Suprapubic skin (tissue), 4 donors: Measurements from ENCODE around the gene NR2F1-AS1.

Source experiments
- CTCF ChIP-seq, 2 donors: fragments of 200-600 bp in 1 of 2; fragments of 450-650 bp in 1 of 2; sonication (generic) in 1 of 2; IDR thresholded peaks; one replicate each; pipeline ENCODE4 v1.5.1; 2016 to 2019; ENCODE audit warnings: antibody characterized with exemption in 2 of 2, mild to moderate bottlenecking in 1 of 2, moderate library complexity in 1 of 2
- POLR2A ChIP-seq, 2 donors: fragments of 450-650 bp; IDR thresholded peaks; one replicate each; pipeline ENCODE4 v1.6.1; 2017; ENCODE audit warnings: antibody characterized with exemption in 2 of 2, mild to moderate bottlenecking in 2 of 2, moderate library complexity in 2 of 2
- POLR2AphosphoS5 ChIP-seq, 3 donors: sonication (generic); formaldehyde crosslinking; IDR thresholded peaks; one replicate each; pipeline ENCODE4 v1.6.1; 2017; ENCODE audit warnings: antibody characterized with exemption in 3 of 3

GRCh38 chr5:93622240-93622885 is 41.3 kb upstream of the NR2F1-AS1 start:
- TF ChIP-seq CTCF (IDR thresholded peaks at IDR 0.05) = no peak
- no peak for TF ChIP-seq POLR2AphosphoS5 (IDR thresholded peaks at IDR 0.05)
- TF ChIP-seq POLR2A (IDR thresholded peaks at IDR 0.05) = no peak
